BE2C (cell line): ENCODE results near the gene YIPF5.

ENCODE experiments used
- DNase-seq: peaks from one replicate; pipeline ENCODE4 v3.0.0-alpha.2; 2020
- H3K27me3 ChIP-seq: fragments of 250-450 bp; sonication (Bioruptor Pico); 2 replicates; pipeline ENCODE4 v1.5.1; 2020; ENCODE audit warnings: mild to moderate bottlenecking
- H3K36me3 ChIP-seq: fragments of 250-450 bp; sonication (Bioruptor Pico); 2 replicates; pipeline ENCODE4 v1.5.1; 2020; ENCODE audit warnings: mild to moderate bottlenecking
- H3K4me1 ChIP-seq: fragments of 250-450 bp; sonication (Bioruptor Pico); 2 replicates; pipeline ENCODE4 v1.5.1; 2020
- H3K4me3 ChIP-seq: 2 replicates; pipeline ENCODE4 v1.5.1; 2011; ENCODE audit warnings: low read depth, low read length
- H3K9me3 ChIP-seq: fragments of 250-450 bp; sonication (Bioruptor Pico); 2 replicates; pipeline ENCODE4 v1.5.1; 2020
- TF ChIP-seq, protein P1 (sequence below): IDR thresholded peaks from 2 replicates; pipeline ENCODE4 v1.5.1; 2012; ENCODE audit warnings: mild to moderate bottlenecking, low read depth, low read length

Gene YIPF5

DNA sequence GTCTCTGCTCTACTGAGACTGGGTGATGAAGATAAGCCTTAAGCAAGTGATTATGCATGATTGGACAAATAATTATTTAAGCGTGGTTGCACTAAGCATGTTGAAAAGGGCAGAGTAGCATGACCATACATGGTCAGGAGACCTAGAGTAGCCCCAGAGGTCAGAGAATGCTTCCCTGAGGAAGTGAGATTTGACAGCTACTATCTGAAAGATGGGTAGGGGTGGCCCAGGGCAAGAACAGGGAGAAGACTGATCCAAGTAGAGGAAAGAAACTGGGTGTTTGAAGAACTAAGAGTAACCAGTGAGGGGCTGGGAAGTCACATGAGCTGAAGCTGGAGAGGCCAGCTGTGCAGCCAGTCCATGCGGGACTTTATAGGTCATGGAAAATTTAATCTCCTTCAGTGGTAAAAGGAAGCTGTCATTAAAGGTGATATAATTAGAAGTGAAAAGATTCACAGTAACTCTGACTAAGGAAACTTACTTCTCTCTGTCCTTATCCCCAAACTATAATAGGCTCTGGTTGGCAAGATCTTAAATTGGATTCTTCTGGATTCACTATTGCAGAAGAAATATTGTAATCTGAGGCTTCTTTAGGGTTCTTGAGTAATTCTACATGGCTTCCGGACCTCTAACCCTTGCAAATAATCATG is 35.2 kb downstream of the YIPF5 start:
- Histone ChIP-seq H3K4me3 (no peak overlapping the region), H3K4me1 (no peaks in the 10 kb centered on the region), H3K27me3 (peaks cover 4% of the 10 kb centered on the region; the same call in 1 of the 2 replicates), H3K9me3 (no peaks in the 10 kb centered on the region), H3K36me3 (no peaks in the 10 kb centered on the region)
- TF ChIP-seq, protein P1, sequence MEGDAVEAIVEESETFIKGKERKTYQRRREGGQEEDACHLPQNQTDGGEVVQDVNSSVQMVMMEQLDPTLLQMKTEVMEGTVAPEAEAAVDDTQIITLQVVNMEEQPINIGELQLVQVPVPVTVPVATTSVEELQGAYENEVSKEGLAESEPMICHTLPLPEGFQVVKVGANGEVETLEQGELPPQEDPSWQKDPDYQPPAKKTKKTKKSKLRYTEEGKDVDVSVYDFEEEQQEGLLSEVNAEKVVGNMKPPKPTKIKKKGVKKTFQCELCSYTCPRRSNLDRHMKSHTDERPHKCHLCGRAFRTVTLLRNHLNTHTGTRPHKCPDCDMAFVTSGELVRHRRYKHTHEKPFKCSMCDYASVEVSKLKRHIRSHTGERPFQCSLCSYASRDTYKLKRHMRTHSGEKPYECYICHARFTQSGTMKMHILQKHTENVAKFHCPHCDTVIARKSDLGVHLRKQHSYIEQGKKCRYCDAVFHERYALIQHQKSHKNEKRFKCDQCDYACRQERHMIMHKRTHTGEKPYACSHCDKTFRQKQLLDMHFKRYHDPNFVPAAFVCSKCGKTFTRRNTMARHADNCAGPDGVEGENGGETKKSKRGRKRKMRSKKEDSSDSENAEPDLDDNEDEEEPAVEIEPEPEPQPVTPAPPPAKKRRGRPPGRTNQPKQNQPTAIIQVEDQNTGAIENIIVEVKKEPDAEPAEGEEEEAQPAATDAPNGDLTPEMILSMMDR, result no peak
- DNase-seq, result no peak

DNA sequence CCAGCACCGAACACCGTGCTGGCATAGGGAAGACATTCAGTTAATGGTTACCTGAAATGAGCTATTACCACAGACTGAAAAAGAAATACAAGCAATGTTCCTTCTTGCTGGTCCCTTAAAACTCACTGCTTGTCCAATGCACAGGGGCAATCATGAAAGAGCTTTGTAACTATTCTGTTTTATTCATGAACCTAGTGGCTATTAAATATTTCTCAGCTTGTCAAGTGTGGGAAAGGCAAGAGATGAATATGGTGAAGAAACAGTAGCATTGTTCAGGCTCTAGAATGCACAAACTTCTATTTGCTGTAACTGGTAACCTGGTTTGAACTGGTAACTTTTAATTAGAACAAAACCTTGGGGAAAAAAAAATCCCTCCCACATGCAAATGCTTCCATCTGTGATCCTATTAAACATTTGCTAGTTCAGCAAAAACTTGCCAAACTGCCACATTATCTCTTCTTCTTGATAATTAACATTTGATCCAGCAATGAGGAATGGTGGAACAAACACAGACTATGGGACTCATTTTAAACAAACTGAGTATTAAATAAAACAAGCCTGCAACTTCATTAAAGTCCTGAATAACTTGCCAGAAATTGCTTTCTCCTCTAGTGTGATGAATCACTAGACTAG is 36.1 kb downstream of the YIPF5 start:
- DNase-seq, result no peak
- TF ChIP-seq, protein P1, result no peak

DNA sequence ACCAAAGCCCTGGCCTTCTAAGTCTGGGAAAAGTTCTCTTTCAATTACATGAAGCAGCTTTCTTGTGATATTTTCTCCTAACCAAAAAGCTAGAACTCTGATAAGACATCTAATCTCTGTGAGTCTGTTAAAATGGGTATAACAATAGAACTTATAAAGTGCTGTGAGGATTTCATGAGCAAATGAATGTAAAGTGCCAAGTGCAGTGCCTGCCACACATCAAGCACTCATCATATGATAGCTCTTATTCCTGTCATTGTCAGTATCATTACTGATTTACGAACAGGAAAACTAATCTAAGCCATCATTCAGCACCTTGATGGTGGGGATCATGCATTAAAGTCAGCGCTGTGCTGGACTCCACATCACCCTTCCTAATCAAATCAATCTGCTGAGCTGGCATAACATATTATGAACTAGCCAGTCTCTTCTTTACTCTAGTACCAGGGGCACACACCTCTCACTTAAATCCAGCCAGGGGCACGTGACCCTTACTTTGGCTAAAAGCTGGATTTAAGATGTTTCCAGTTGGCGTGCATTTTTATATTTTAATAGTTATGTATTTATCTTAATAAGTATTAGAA is 37.3 kb downstream of the YIPF5 start:
- Histone ChIP-seq H3K27me3 (no peaks in the 10 kb centered on the region), H3K4me3 (no peak overlapping the region), H3K36me3 (no peaks in the 10 kb centered on the region), H3K9me3 (no peaks in the 10 kb centered on the region), H3K4me1 (no peaks in the 10 kb centered on the region)
- TF ChIP-seq, protein P1, result no peak
- no peak for DNase-seq

More for the DNA sequence above, 36.1 kb downstream of the YIPF5 start:
- Histone ChIP-seq H3K27me3 (peaks cover 4% of the 10 kb centered on the region; the same call in 1 of the 2 replicates), H3K36me3 (no peaks in the 10 kb centered on the region), H3K9me3 (no peaks in the 10 kb centered on the region), H3K4me1 (no peaks in the 10 kb centered on the region), H3K4me3 (no peak overlapping the region)

DNA sequence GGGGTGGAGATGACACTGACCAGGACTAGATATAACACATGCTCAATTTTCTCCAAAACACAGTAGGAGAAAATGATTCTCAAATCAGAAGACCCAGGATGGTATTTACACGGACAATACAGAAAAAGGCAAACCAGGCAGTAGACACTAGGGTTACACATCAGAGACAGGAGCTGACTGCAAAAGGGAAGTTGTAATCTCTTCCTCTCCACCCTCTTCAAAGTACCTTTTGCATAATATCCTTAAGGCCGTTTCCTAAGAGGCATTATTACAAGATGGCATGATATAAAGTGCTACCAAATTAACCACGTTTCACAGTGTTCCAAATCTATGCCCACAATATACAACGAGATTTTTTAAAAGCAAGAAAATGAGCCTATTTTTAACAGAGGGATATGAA is 39.2 kb downstream of the YIPF5 start:
- Histone ChIP-seq H3K9me3 (no peaks in the 10 kb centered on the region), H3K36me3 (no peaks in the 10 kb centered on the region), H3K27me3 (no peaks in the 10 kb centered on the region), H3K4me1 (no peaks in the 10 kb centered on the region), H3K4me3 (no peak overlapping the region)
- TF ChIP-seq, protein P1, result no peak
- DNase-seq, result no peak

DNA sequence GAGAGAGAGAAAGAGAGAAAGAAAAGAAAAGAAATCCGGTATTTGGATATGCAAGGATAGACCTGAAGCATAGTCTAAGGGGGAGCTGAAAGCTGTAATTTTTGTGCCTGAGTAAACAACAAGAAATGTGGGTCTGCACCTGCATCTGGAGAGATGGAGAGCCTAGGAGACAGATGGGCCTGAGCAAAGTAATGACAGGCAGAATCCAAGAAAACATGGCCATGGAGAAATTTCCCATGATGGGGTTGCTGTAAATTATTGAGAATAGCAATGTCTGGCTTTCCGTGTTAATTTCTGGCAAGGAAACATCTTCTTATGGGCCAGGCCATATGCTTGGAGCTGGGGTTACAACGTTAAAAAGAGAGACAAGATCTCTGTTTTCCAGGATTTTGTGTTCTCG is 40.2 kb downstream of the YIPF5 start:
- no peaks in the 10 kb centered on the region for H3K36me3 ChIP-seq
- H3K4me1 ChIP-seq, result no peaks in the 10 kb centered on the region
- H3K27me3 ChIP-seq, result no peaks in the 10 kb centered on the region
- no peak for DNase-seq
- TF ChIP-seq, protein P1, result no peak
- H3K9me3 ChIP-seq, result no peaks in the 10 kb centered on the region
- no peak overlapping the region for H3K4me3 ChIP-seq

DNA sequence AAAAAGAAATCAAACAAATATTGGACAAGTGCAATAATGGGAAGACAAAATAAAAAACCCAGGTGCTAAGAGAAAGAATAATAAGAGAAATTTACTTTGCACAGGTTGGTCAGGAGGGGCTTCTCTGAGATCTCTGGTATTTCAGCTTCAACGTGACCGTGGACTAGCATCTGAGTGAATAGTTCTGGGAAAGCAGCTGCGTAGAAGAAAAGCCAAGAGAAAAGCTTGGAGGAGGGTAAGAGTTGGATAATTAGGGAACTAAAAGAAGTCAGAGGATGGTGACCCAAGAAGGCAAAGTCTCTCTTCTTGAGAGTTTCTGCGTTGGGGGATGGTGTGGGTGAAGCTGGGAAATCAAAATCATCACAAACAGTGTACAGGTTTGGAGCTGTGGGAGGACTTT is 41.6 kb downstream of the YIPF5 start:
- no peaks in the 10 kb centered on the region for H3K4me1 ChIP-seq
- H3K4me3 ChIP-seq, result no peak overlapping the region
- TF ChIP-seq, protein P1, result no peak
- no peaks in the 10 kb centered on the region for H3K9me3 ChIP-seq
- DNase-seq, result no peak
- H3K36me3 ChIP-seq, result no peaks in the 10 kb centered on the region
- no peaks in the 10 kb centered on the region for H3K27me3 ChIP-seq
